Stimulated activated naive CD8-positive, alpha-beta T cell treated with anti-CD3 and anti-CD28 coated beads, Interleukin-15, Interleukin-2, amounts not matched to agents 100 U/mL and 50 U/mL, for 24 hours (primary cell): ENCODE data around the gene ALPG.
A peak's percentile ranks its signal among the peaks of the same experiment; 100 is the strongest.
"Not testable (repeated sequence)": the region's sequence is repeated elsewhere in the genome, so short reads cannot be mapped to it uniquely, and the experiment has no call there.

Source experiments
- ATAC-seq: fragments of 150-1000 bp; cut with Tn5 transposase; one replicate; pipeline ENCODE4 v1.10.0; 2021
- DNase-seq: peaks from one replicate; pipeline ENCODE4 v3.0.0; 2021

The ALPG gene

GRCh38 chr2:232406556-232407310 is at the start of gene ALPG:
TSS of gene ALPG (plus strand) at chr2:232406844. CDS start at chr2:232406895, 51 bp downstream.
- no peak for ATAC-seq
- no peak for DNase-seq

- DNase-seq (no peak), ATAC-seq (no peak)
Observed at GRCh38 chr2:232361646-232362045, 45.0 kb upstream of the ALPG start.

- ATAC-seq, result no peak
- DNase-seq, result no peak
Observed at GRCh38 chr2:232362174-232362900, 44.3 kb upstream of the ALPG start.

GRCh38 chr2:232363064-232363783 is 43.4 kb upstream of the ALPG start:
- not testable (repeated sequence) for ATAC-seq, DNase-seq

- ATAC-seq (peak; percentile 35), DNase-seq (peak; percentile 29)
Observed at GRCh38 chr2:232363784-232364615, 42.6 kb upstream of the ALPG start.

- ATAC-seq, DNase-seq: not testable (repeated sequence)
Observed at GRCh38 chr2:232364806-232365594, 41.6 kb upstream of the ALPG start.

GRCh38 chr2:232365621-232366321 is 40.9 kb upstream of the ALPG start:
- peak; percentile 55 for ATAC-seq
- DNase-seq, result no peak

- not testable (repeated sequence) for ATAC-seq, DNase-seq
Observed at GRCh38 chr2:232366461-232366860, 40.2 kb upstream of the ALPG start.

- DNase-seq, result no peak
- no peak for ATAC-seq
Observed at GRCh38 chr2:232367016-232367415, 39.6 kb upstream of the ALPG start.

- ATAC-seq (no peak), DNase-seq (no peak)
Observed at GRCh38 chr2:232367591-232368233, 38.9 kb upstream of the ALPG start.

- DNase-seq (no peak), ATAC-seq (no peak)
Observed at GRCh38 chr2:232368311-232368731, 38.3 kb upstream of the ALPG start.

GRCh38 chr2:232369126-232369951 is 37.3 kb upstream of the ALPG start:
- ATAC-seq (no peak), DNase-seq (no peak)

- DNase-seq, ATAC-seq: not testable (repeated sequence)
Observed at GRCh38 chr2:232370007-232370406, 36.6 kb upstream of the ALPG start.

GRCh38 chr2:232372231-232373208 is 34.1 kb upstream of the ALPG start:
- DNase-seq, result no peak

GRCh38 chr2:232374356-232374755 is 32.3 kb upstream of the ALPG start:
- ATAC-seq, result no peak

More at GRCh38 chr2:232372231-232373208, 34.1 kb upstream of the ALPG start:
- no peak for ATAC-seq

GRCh38 chr2:232375164-232375563 is 31.5 kb upstream of the ALPG start:
- no peak for ATAC-seq
- no peak for DNase-seq

More at GRCh38 chr2:232374356-232374755, 32.3 kb upstream of the ALPG start:
- no peak for DNase-seq

GRCh38 chr2:232376260-232376659 is 30.4 kb upstream of the ALPG start:
- ATAC-seq (no peak), DNase-seq (no peak)

GRCh38 chr2:232376713-232377112 is 29.9 kb upstream of the ALPG start:
- ATAC-seq, result no peak
- DNase-seq, result no peak
